GM23248 (cell line): ENCODE data around the gene DPH3. TPM values are rescaled to one million over a fixed set of nuclear protein-coding genes. Genes with fewer than 3 reads are reported as not detected.

Experiments used
- DNase-seq: peaks from one replicate; pipeline ENCODE4 v3.0.0-alpha.2; 2015
- H2AFZ ChIP-seq: fragments of 200-600 bp; sonication (generic); 2 replicates; pipeline ENCODE4 v1.6.1; 2016; ENCODE audit warnings: antibody characterized with exemption
- H3F3A ChIP-seq: fragments of 200-600 bp; sonication (generic); 2 replicates; pipeline ENCODE4 v1.6.1; 2016; ENCODE audit warnings: mild to moderate bottlenecking, antibody characterized with exemption, mixed run types; ENCODE audit not compliant: insufficient read depth
- H3K27ac ChIP-seq: fragments of 200-600 bp; sonication (generic); 2 replicates; pipeline ENCODE4 v1.5.1; 2016; ENCODE audit warnings: mild to moderate bottlenecking
- H3K27me3 ChIP-seq: fragments of 200-600 bp; sonication (generic); replicated peaks from 2 replicates; pipeline ENCODE4 v1.6.1; 2016; ENCODE audit warnings: mild to moderate bottlenecking; ENCODE audit not compliant: insufficient read depth
- H3K36me3 ChIP-seq: fragments of 200-600 bp; sonication (generic); 2 replicates; pipeline ENCODE4 v1.6.1; 2016; ENCODE audit warnings: low read depth, mild to moderate bottlenecking
- H3K4me1 ChIP-seq: fragments of 200-600 bp; sonication (generic); 2 replicates; pipeline ENCODE4 v1.6.1; 2016; ENCODE audit warnings: mild to moderate bottlenecking; ENCODE audit not compliant: insufficient read depth
- H3K4me2 ChIP-seq: fragments of 200-600 bp; sonication (generic); one replicate; pipeline ENCODE4 v1.6.1; 2016; ENCODE audit warnings: mild to moderate bottlenecking; ENCODE audit not compliant: unreplicated experiment
- H3K4me3 ChIP-seq: fragments of 200-600 bp; sonication (generic); 2 replicates; pipeline ENCODE4 v1.5.1; 2016; ENCODE audit warnings: mild to moderate bottlenecking
- H3K79me2 ChIP-seq: fragments of 200-600 bp; sonication (generic); 2 replicates; pipeline ENCODE4 v1.6.1; 2016; ENCODE audit warnings: mild to moderate bottlenecking; ENCODE audit not compliant: insufficient read depth
- H3K9ac ChIP-seq: fragments of 200-600 bp; sonication (generic); 2 replicates; pipeline ENCODE4 v1.6.1; 2016; ENCODE audit warnings: mild to moderate bottlenecking
- H3K9me2 ChIP-seq: fragments of 200-600 bp; sonication (generic); 2 replicates; pipeline ENCODE4 v1.6.1; 2016; ENCODE audit warnings: mixed run types, mild to moderate bottlenecking, moderate library complexity; ENCODE audit not compliant: insufficient read depth
- H3K9me3 ChIP-seq: fragments of 200-600 bp; sonication (generic); one replicate; pipeline ENCODE4 v1.6.1; 2017; ENCODE audit warnings: low read depth
- H4K20me1 ChIP-seq: fragments of 200-600 bp; sonication (generic); 2 replicates; pipeline ENCODE4 v1.6.0; 2016; ENCODE audit not compliant: insufficient read depth
- EZH2 ChIP-seq: fragments of 200-600 bp; sonication (generic); IDR thresholded peaks from 2 replicates; pipeline ENCODE4 v1.6.1; 2018; ENCODE audit warnings: antibody characterized with exemption, mild to moderate bottlenecking; ENCODE audit not compliant: insufficient read depth, poor library complexity, severe bottlenecking
- EZH2phosphoT487 ChIP-seq: fragments of 200-600 bp; sonication (generic); IDR thresholded peaks from 2 replicates; pipeline ENCODE4 v1.6.1; 2018; ENCODE audit warnings: antibody characterized with exemption, moderate library complexity, mild to moderate bottlenecking, low read depth; ENCODE audit not compliant: insufficient read depth
- WGBS, 2 experiments: methylation state at CpG; one replicate each; pipeline ENCODE4 v1.1.6; 2015 to 2017; ENCODE audit warnings: low lambda C conversion rate in 2 of 2, low coverage in 1 of 2; ENCODE audit errors: missing lambda C conversion rate in 2 of 2; 5-methylcytosine and 5-hydroxymethylcytosine counted together
- in situ Hi-C: fragments of 300-500 bp; cut with MboI; formaldehyde crosslinking; loops from 2 replicates; pipeline ENCODE4 v1.15.0; 2020
- polyA plus RNA-seq: library from polyadenylated mRNA; unstranded; fragments of >200 nt; fragmentation: Nextera tagmentation; extraction: Ambion mirVana; gene quantifications from 2 replicates; pipeline ENCODE4 v1.2.1, GENCODE V29; 2016
- total RNA-seq: library from RNA; depleted of rRNA; stranded (reverse); fragments of >200 nt; shearing (Covaris generic); gene quantifications from 2 replicates; pipeline ENCODE4 v1.2.3, GENCODE V29; 2014

The DPH3 gene
- total and polyA plus RNA-seq, 2 experiments from 2014 or later = 27.1 to 51.3 TPM

DNA sequence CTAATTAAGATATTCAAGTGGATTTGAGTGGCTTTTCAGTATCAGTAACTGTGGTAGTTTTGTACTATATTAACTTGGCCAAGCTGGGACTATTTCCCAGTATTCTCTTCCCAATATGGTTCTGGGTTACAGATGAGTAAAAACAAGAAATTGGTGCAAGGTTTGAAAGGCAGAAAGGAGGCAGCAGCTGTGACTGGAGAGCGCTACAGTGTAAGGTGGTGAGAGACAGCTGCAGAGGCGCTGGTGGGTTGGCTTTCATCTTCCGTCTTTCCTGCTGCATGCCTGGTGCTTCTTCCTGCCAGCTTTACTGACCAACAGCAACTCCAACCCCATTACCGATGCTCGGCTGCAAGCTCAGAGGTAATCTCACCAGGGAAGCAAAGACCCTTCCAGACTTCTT lies 9.8 kb downstream of the DPH3 start:
- H3K4me3 ChIP-seq = no peak overlapping the region
- no peaks in the 10 kb centered on the region for H3K79me2 ChIP-seq
- TF ChIP-seq EZH2 = no peak
- no peak for TF ChIP-seq EZH2phosphoT487
- H3K9ac ChIP-seq = no peak overlapping the region
- H3F3A ChIP-seq = peaks cover 9% of the 10 kb centered on the region; the same call in 1 of the 2 replicates
- no peaks in the 10 kb centered on the region for H4K20me1 ChIP-seq
- no peaks in the 10 kb centered on the region for H3K9me3 ChIP-seq
- no peaks in the 10 kb centered on the region for H3K27me3 ChIP-seq
- in situ Hi-C loops = no loop called here
- no peak for DNase-seq
- H2AFZ ChIP-seq = no peak overlapping the region
- no peaks in the 10 kb centered on the region for H3K9me2 ChIP-seq
- peaks cover 9% of the 10 kb centered on the region for H3K36me3 ChIP-seq
- no peak overlapping the region for H3K27ac ChIP-seq
- no peak overlapping the region for H3K4me2 ChIP-seq
- H3K4me1 ChIP-seq = no peaks in the 10 kb centered on the region
- WGBS, 2 experiments = 73 to 86% methylated on average over 5 of the region's 5 CpGs

- TF ChIP-seq EZH2phosphoT487 (no peak), EZH2 (no peak)
- H3K9me3 ChIP-seq = no peaks in the 10 kb centered on the region
- H3K36me3 ChIP-seq = no peaks in the 10 kb centered on the region
- no peak overlapping the region for H3K4me2 ChIP-seq
- H4K20me1 ChIP-seq = no peaks in the 10 kb centered on the region
- H3K27me3 ChIP-seq = no peaks in the 10 kb centered on the region
- H3K4me1 ChIP-seq = no peaks in the 10 kb centered on the region
- H3F3A ChIP-seq = peaks cover 9% of the 10 kb centered on the region; the same call in 1 of the 2 replicates
- H3K9ac ChIP-seq = no peak overlapping the region
- DNase-seq = peak; percentile 48
- H3K9me2 ChIP-seq = no peaks in the 10 kb centered on the region
- WGBS, 2 experiments = 83 to 86% methylated on average over 7 of the region's 7 CpGs
- no peak overlapping the region for H3K27ac ChIP-seq
- in situ Hi-C loops = no loop called here
- no peak overlapping the region for H2AFZ ChIP-seq
- no peaks in the 10 kb centered on the region for H3K79me2 ChIP-seq
- H3K4me3 ChIP-seq = no peak overlapping the region
These were observed 11.1 kb downstream of the DPH3 start for GRCh38 chr3:16253601-16254000.

DNA sequence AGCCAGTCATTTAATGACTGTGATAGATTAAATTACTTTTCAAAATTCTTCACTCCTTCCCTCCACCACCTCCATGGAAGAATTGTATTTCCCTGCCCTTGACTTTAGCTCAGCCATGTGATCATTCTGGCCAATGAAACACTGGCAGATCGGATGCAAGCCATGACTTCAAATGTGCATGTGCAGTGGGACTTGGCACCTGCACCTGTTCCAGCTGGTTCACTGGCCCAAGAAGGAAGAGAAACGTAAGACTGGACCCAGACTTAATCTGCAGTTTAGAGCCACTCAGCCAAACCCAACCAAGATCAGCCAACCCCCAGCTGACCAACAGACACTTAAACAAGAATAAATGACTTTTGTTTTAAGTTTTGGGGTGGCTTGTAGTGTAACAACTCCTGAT lies 11.8 kb downstream of the DPH3 start:
- no peaks in the 10 kb centered on the region for H3K36me3 ChIP-seq
- H3K27me3 ChIP-seq = no peaks in the 10 kb centered on the region
- peaks cover 9% of the 10 kb centered on the region; the same call in 1 of the 2 replicates for H3F3A ChIP-seq
- in situ Hi-C loops = no loop called here
- 85% methylated on average over 2 of the region's 2 CpGs for WGBS, 2 experiments
- H3K4me3 ChIP-seq = no peak overlapping the region
- no peak for DNase-seq
- no peak overlapping the region for H3K27ac ChIP-seq
- no peaks in the 10 kb centered on the region for H3K9me2 ChIP-seq
- H4K20me1 ChIP-seq = no peaks in the 10 kb centered on the region
- no peak overlapping the region for H3K9ac ChIP-seq
- TF ChIP-seq EZH2 (no peak), EZH2phosphoT487 (no peak)
- H3K9me3 ChIP-seq = no peaks in the 10 kb centered on the region
- H3K4me1 ChIP-seq = no peaks in the 10 kb centered on the region
- H3K79me2 ChIP-seq = no peaks in the 10 kb centered on the region
- H2AFZ ChIP-seq = no peak overlapping the region
- no peak overlapping the region for H3K4me2 ChIP-seq

DNA sequence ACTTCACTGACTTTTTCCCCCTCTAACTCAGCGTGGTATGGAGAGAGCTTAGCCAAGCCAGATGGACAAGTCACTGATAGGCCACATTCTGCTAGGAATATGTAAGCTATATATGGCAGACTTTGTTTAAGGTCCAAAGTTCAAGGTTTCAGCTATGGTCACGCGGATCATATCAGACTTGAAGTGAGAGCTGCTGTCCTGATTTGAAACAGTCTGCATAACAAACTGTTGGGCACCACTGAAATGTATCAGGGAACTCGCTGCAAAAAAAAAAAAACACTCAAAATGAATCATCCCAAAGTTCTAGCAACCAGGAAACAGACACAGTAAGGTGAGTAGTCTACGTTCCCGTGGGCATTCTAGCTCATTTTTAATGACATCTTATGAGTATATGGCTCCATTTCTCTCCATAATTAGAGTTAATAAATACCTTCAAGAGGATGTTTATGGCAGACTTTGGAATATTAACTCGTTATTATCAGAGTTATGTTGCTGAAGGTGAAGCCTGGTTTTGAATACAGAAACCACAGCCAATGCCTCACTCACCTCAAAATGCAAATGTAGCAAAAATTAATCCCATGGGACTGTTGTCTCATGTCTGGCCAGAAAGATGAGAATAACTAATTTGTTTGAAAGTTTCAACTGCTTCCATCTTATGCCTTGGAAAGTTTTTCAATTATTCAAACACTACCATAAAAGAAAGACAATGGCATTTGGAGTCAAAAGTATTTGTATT lies 12.3 kb downstream of the DPH3 start:
- in situ Hi-C loops = no loop called here
- peaks cover 5% of the 10 kb centered on the region; the same call in 1 of the 2 replicates for H3F3A ChIP-seq
- H3K36me3 ChIP-seq = no peaks in the 10 kb centered on the region
- H3K9me3 ChIP-seq = no peaks in the 10 kb centered on the region
- H3K4me2 ChIP-seq = no peak overlapping the region
- no peaks in the 10 kb centered on the region for H3K79me2 ChIP-seq
- 84 to 89% methylated on average over 7 of the region's 7 CpGs for WGBS, 2 experiments
- no peaks in the 10 kb centered on the region for H3K4me1 ChIP-seq
- no peaks in the 10 kb centered on the region for H4K20me1 ChIP-seq
- H3K9ac ChIP-seq = no peak overlapping the region
- no peak for TF ChIP-seq EZH2
- no peak for TF ChIP-seq EZH2phosphoT487
- H3K9me2 ChIP-seq = no peaks in the 10 kb centered on the region
- H3K4me3 ChIP-seq = no peak overlapping the region
- H2AFZ ChIP-seq = no peak overlapping the region
- H3K27me3 ChIP-seq = no peaks in the 10 kb centered on the region
- peak; percentile 18 for DNase-seq
- H3K27ac ChIP-seq = no peak overlapping the region
